Measurements from ENCODE around the gene SLC30A1. TPM values are rescaled to one million over a fixed set of nuclear protein-coding genes. Genes with fewer than 3 reads are reported as not detected.
"Not testable (repeated sequence)": the region's sequence is repeated elsewhere in the genome, so short reads cannot be mapped to it uniquely, and the experiment has no call there.

Gene SLC30A1
- total and polyA plus RNA-seq, 8 donors: 12.5 to 37.7 (median 16.1) TPM

DNA sequence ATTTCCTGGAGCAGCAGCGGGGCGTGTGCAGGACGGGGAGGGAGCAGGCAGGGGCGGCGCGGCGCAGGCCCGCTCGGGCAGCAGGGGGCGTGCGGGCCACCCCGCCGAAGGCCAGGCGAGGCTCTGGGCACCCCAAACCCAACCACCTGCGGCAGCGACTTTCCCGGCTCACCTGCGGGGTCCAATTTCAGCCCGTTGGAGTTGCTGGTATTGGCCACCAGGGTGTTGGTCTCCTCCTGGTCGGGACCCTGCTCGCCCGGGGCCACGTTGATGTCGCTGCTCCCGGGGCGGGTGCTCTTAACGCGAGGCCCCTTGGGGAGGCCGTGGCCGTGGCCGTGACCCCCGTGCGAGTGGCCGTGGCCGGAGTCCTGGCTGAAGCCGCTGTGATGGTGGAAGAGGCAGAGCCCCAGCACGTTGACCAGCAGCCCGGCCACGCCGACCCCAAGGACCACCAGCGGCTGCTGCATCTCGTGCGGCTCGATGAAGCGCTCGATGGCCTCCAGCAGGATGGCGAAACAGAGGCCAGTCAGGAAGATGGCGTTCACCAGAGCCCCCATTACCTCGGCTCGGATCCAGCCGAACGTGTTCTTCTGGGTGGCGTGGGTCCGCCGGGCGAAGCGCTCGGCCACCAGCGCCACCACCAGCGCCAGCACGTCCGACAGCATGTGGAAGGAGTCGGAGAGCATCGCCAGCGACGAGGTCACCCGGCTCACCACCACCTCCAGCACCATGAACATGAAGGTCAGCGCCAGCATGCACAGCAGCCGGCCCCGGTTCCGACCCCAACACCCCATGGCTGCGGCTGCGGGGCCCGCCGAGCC lies 932 bp downstream of the SLC30A1 start:
- peak; percentile 42 to 97 (median 79) for DNase-seq
- Histone ChIP-seq H3K4me3 (peak overlapping the region; percentile 81 to 85), H3K9me3 (no peaks in the 10 kb centered on the region), H3K27me3 (no peaks in the 10 kb centered on the region), H3K36me3 (peaks cover 0 to 19% of the 10 kb centered on the region in 2 donors), H3K4me1 (peaks cover 3 to 70% of the 10 kb centered on the region in 2 donors), H3K27ac (peak overlapping the region; percentile 92 to 94)
- intact Hi-C loops (cut with DNase I): loop anchor here (2.0 to 10.0 kb wide), 2 partner anchors 77 kb away; no protein-coding TSS in a partner anchor
- ATAC-seq: peak; percentile 80
- TF ChIP-seq, protein P1, sequence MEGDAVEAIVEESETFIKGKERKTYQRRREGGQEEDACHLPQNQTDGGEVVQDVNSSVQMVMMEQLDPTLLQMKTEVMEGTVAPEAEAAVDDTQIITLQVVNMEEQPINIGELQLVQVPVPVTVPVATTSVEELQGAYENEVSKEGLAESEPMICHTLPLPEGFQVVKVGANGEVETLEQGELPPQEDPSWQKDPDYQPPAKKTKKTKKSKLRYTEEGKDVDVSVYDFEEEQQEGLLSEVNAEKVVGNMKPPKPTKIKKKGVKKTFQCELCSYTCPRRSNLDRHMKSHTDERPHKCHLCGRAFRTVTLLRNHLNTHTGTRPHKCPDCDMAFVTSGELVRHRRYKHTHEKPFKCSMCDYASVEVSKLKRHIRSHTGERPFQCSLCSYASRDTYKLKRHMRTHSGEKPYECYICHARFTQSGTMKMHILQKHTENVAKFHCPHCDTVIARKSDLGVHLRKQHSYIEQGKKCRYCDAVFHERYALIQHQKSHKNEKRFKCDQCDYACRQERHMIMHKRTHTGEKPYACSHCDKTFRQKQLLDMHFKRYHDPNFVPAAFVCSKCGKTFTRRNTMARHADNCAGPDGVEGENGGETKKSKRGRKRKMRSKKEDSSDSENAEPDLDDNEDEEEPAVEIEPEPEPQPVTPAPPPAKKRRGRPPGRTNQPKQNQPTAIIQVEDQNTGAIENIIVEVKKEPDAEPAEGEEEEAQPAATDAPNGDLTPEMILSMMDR (IDR thresholded peaks at IDR 0.05): peak; percentile 86 to 92

DNA sequence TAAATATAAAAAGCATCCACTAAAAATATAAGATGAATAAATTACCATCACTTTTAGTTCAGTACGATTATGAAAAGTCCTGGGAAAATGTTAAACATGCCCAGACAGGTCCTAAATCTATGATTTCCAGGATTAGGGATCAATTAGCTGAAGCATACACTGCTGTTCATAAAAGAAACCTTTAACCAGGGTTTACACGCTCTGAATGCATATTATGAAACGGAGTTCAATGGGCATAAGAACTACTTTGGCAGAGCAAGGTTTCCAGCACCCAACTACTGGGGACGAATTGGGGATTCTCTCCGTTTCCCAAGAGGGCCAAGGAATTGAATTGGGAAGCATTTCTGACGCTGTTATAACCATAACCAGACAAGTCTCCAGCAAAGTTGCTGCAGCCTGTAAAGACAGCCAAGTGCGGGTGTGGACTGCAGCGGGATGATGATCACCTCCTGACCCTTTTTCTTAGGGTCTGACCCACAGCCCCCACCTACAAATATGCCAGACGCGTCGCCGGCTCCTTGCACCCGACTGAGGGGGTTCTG lies 1.6 kb downstream of the SLC30A1 start:
- Histone ChIP-seq H3K36me3 (peaks cover 0 to 19% of the 10 kb centered on the region in 2 donors), H3K27ac (peak overlapping the region in 1 of 2 donors; percentile 94), H3K27me3 (no peaks in the 10 kb centered on the region), H3K9me3 (no peaks in the 10 kb centered on the region), H3K4me3 (peak overlapping the region; percentile 81 to 85), H3K4me1 (peaks cover 3 to 64% of the 10 kb centered on the region in 2 donors)
- peak in 1 of 4 donors; percentile 37 for DNase-seq
- ATAC-seq: no peak
- TF ChIP-seq, protein P1 (IDR thresholded peaks at IDR 0.05): no peak
- intact Hi-C loops (cut with DNase I): loop anchor here in 1 of 2 donors (10.0 kb wide), 1 partner anchor 77 kb away; no protein-coding TSS in a partner anchor

DNA sequence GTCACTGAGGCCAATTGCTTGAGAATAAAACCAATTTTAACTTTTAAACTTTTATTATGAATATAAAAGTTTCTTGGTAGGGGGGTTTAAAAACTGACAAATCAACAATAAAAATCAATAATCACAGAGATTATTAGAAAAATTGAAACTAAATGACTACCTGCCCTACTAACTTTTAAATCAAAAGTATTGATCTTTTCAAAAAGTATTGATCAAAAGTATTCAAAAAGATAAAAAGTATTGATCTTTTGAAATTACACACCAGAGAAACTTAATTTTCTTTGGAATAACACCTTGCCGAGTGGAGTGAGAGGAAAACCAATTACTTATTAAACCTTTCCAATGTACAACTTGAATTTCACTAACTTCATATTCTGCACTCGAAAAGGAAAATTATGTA lies 2.2 kb downstream of the SLC30A1 start:
- H3K27ac ChIP-seq: no peak overlapping the region
- TF ChIP-seq, protein P1 (IDR thresholded peaks at IDR 0.05): no peak
- H3K9me3 ChIP-seq: no peaks in the 10 kb centered on the region
- ATAC-seq (no peak), DNase-seq (no peak)
- H3K27me3 ChIP-seq: no peaks in the 10 kb centered on the region
- peaks cover 3 to 59% of the 10 kb centered on the region in 2 donors for H3K4me1 ChIP-seq
- peak overlapping the region; percentile 81 to 85 for H3K4me3 ChIP-seq
- peaks cover 0 to 19% of the 10 kb centered on the region in 2 donors for H3K36me3 ChIP-seq
- intact Hi-C loops (cut with DNase I): loop anchor here in 1 of 2 donors (10.0 kb wide), 1 partner anchor 78 kb away; no protein-coding TSS in a partner anchor

DNA sequence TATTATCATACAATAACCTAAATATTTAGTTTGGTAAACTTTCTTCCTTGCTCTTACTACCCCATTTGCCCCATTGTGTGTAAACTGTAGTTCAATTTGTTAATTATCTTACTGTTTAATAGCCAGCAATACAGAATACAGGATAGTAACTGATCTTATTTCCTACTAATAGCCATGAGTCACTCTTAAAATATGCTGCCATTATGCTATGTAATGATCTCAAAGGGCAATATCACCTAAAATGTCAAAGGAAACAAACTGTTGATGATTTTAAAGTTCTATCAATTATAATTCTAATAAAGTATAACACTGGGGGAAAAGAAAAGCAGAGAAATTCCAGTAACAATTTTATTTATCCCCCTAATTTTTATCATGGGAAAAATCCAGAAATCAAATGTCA lies 4.3 kb downstream of the SLC30A1 start:
- intact Hi-C loops (cut with DNase I): loop anchor here in 1 of 2 donors (10.0 kb wide), 1 partner anchor 80 kb away; no protein-coding TSS in a partner anchor
- TF ChIP-seq, protein P1 (IDR thresholded peaks at IDR 0.05): no peak
- ATAC-seq (no peak), DNase-seq (no peak)
- H3K4me1 ChIP-seq: peaks cover 3 to 49% of the 10 kb centered on the region in 2 donors
- H3K27ac ChIP-seq: no peak overlapping the region
- H3K9me3 ChIP-seq: no peaks in the 10 kb centered on the region
- no peak overlapping the region for H3K4me3 ChIP-seq
- H3K36me3 ChIP-seq: peaks cover 0 to 19% of the 10 kb centered on the region in 2 donors
- H3K27me3 ChIP-seq: no peaks in the 10 kb centered on the region

DNA sequence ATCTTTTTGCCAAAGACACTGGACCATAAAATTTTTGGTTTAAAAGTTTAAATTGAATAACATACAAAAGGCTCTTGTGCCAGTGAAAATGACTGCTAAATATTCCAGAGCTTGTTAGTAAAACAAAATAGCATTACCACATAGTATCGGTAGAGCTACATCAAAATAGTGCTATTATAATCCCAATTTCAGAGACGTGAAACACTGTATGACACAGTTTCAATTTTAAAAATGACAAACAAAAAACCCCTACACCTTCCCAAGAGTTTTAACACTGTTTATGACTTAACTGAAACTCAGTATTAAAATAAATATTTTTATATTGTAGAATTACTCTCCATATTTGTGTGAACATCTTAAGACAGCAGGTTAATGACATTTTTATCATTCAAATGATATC lies 7.0 kb downstream of the SLC30A1 start:
- Histone ChIP-seq H3K4me1 (peaks cover 3 to 40% of the 10 kb centered on the region in 2 donors), H3K27me3 (no peaks in the 10 kb centered on the region), H3K9me3 (no peaks in the 10 kb centered on the region), H3K27ac (no peak overlapping the region), H3K36me3 (peaks cover 0 to 19% of the 10 kb centered on the region in 2 donors), H3K4me3 (no peak overlapping the region)
- DNase-seq (no peak), ATAC-seq (no peak)
- intact Hi-C loops (cut with DNase I): loop anchor here in 1 of 2 donors (10.0 kb wide), 1 partner anchor 83 kb away; no protein-coding TSS in a partner anchor
- TF ChIP-seq, protein P1 (IDR thresholded peaks at IDR 0.05): no peak

DNA sequence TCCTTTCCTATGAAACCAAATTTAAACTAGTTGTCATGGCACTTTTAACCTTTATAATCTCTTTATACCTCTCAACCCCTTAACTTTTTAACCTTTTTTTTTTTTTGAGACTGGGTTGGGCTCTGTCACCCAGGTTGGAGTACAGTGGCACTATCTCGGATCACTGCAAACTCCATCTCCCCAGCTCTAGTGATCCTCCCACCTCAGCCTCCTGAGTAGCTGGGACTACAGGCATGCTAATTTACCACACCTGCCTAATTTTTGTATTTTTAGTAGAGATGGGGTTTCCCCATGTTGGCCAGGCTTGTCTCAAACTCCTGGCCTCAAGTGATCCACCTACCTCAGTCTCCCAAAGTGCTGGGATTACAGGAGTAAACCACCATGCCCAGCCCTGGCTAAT lies 8.6 kb downstream of the SLC30A1 start:
- intact Hi-C loops (cut with DNase I): loop anchor here in 1 of 2 donors (10.0 kb wide), 1 partner anchor 84 kb away; no protein-coding TSS in a partner anchor
- H3K27me3 ChIP-seq: not testable (repeated sequence)

More for the DNA sequence above, 8.6 kb downstream of the SLC30A1 start:
- H3K4me3 ChIP-seq, DNase-seq, ATAC-seq, H3K27ac ChIP-seq, H3K9me3 ChIP-seq: not testable (repeated sequence)
- Histone ChIP-seq H3K4me1 (peaks cover 0 to 23% of the 10 kb centered on the region in 2 donors), H3K36me3 (peaks cover 0 to 12% of the 10 kb centered on the region in 2 donors)
